ENCODE measurements around the gene SUFU. TPM values are rescaled to one million over a fixed set of nuclear protein-coding genes. Genes with fewer than 3 reads are reported as not detected.
A peak's percentile ranks its signal among the peaks of the same experiment; 100 is the strongest.

Gene SUFU
- total and polyA plus RNA-seq, 2 of the 13 experiments (the other 11 are each of a cell fraction or from before 2014, with no cell fraction given), result 2.9 to 5.5 TPM

- 97% methylated on average over 11 of the region's 12 CpGs for WGBS (ENCODE audit: low lambda C conversion rate)
- H3K4me1 ChIP-seq (ENCODE audit: insufficient read depth, low read length), result peaks cover 36% of the 10 kb centered on the region
- H3K4me3 ChIP-seq (replicated peaks in 1 of 3; ENCODE audit: insufficient read depth in 1 of 3, low read depth in 2 of 3, low read length in 3 of 3), result no peak overlapping the region
- BruUV-seq (replicated peaks), result no TSS peak
- DNase-seq (ENCODE audit: low spot score) (no peak), ATAC-seq (no peak), FAIRE-seq (no peak)
- no peak overlapping the region for H2AFZ ChIP-seq (ENCODE audit: low read length)
- in situ Hi-C loops (cut with HindIII; ENCODE audit: extremely low pct_ligation_motif_present, low pct_unique_long_range_greater_than_20kb) (no loop called here), intact Hi-C loops (cut with micrococcal nuclease; ENCODE audit: unreplicated experiment) (no loop called here)
- H3K36me3 ChIP-seq (replicated peaks in 1 of 2; ENCODE audit: control insufficient read depth in 1 of 2, insufficient read depth in 2 of 2, low read length in 2 of 2), result peaks cover 51 to 82% of the 10 kb centered on the region in 2 experiments
- no peak overlapping the region for H3K27ac ChIP-seq (ENCODE audit: extremely low read length, insufficient read depth, low read length)
- ChIA-PET POLR2A (interaction anchor here (1.3 to 1.4 kb wide), 2 partner anchors 9 to 10 kb away, joined by 3 to 5 read pairs; no protein-coding TSS in a partner anchor), CTCF (ENCODE audit: low intra/inter-chr PET ratio, low total read pairs) (no interaction called here)
- H3K27me3 ChIP-seq (ENCODE audit: control insufficient read depth in 1 of 2, insufficient read depth in 2 of 2, low read length in 2 of 2), result no peaks in the 10 kb centered on the region
- TF ChIP-seq ZNF629 (CRISPR knock-in tag; conservative IDR thresholded peaks at IDR 0.05), result peak; percentile 59
- peak; percentile 71 for TF ChIP-seq RBM22 (optimal IDR thresholded peaks at IDR 0.05; ENCODE audit: low read length)
- no peak for TF ChIP-seq ZNF549 (CRISPR knock-in tag; IDR thresholded peaks at IDR 0.05)
- peaks cover 79% of the 10 kb centered on the region for H4K20me1 ChIP-seq (ENCODE audit: insufficient read depth, low read length)
- peaks cover 57% of the 10 kb centered on the region for H3K79me2 ChIP-seq (ENCODE audit: insufficient read depth, low read length)
- no peaks in the 10 kb centered on the region for H3K9me3 ChIP-seq (ENCODE audit: low read length)
- no peak overlapping the region for H3K4me2 ChIP-seq (ENCODE audit: low read depth, low read length)
- no peak overlapping the region for H3K9ac ChIP-seq (ENCODE audit: insufficient read depth, low read depth, low read length)
Observed at GRCh38 chr10:102652170-102652916, 148.6 kb downstream of the SUFU start.

- Histone ChIP-seq H3K4me3 (replicated peaks in 1 of 3; ENCODE audit: insufficient read depth in 1 of 3, low read depth in 2 of 3, low read length in 3 of 3) (no peak overlapping the region), H3K36me3 (replicated peaks in 1 of 2; ENCODE audit: control insufficient read depth in 1 of 2, insufficient read depth in 2 of 2, low read length in 2 of 2) (peaks cover 48 to 75% of the 10 kb centered on the region in 2 experiments), H3K4me1 (ENCODE audit: insufficient read depth, low read length) (peaks cover 36% of the 10 kb centered on the region), H3K9ac (ENCODE audit: insufficient read depth, low read depth, low read length) (no peak overlapping the region), H3K27ac (ENCODE audit: extremely low read length, insufficient read depth, low read length) (no peak overlapping the region), H3K27me3 (ENCODE audit: control insufficient read depth in 1 of 2, insufficient read depth in 2 of 2, low read length in 2 of 2) (no peaks in the 10 kb centered on the region), H2AFZ (ENCODE audit: low read length) (no peak overlapping the region), H4K20me1 (ENCODE audit: insufficient read depth, low read length) (peaks cover 72% of the 10 kb centered on the region), H3K9me3 (ENCODE audit: low read length) (no peaks in the 10 kb centered on the region), H3K4me2 (ENCODE audit: low read depth, low read length) (no peak overlapping the region), H3K79me2 (ENCODE audit: insufficient read depth, low read length) (peaks cover 49% of the 10 kb centered on the region)
- ATAC-seq (no peak), FAIRE-seq (no peak), DNase-seq (ENCODE audit: low spot score) (no peak)
- no TSS peak for BruUV-seq (replicated peaks)
- ChIA-PET CTCF (ENCODE audit: low intra/inter-chr PET ratio, low total read pairs) (no interaction called here), POLR2A (interaction anchor here (4.0 kb wide), 1 partner anchor 7 kb away, joined by 23 read pairs; no protein-coding TSS in a partner anchor)
- in situ Hi-C loops (cut with HindIII; ENCODE audit: extremely low pct_ligation_motif_present, low pct_unique_long_range_greater_than_20kb), result no loop called here
- intact Hi-C loops (cut with micrococcal nuclease; ENCODE audit: unreplicated experiment), result no loop called here
- 94% methylated on average over 1 of the region's 1 CpG for WGBS (ENCODE audit: low lambda C conversion rate)
- TF ChIP-seq PHB2 (IDR thresholded peaks at IDR 0.05; ENCODE audit: partially characterized antibody) (no peak), MLXIP (CRISPR knock-in tag; IDR thresholded peaks at IDR 0.05; ENCODE audit: borderline replicate concordance) (no peak), ZNF275 (CRISPR knock-in tag; IDR thresholded peaks at IDR 0.05; ENCODE audit: borderline replicate concordance) (no peak), NFE2L1 (CRISPR knock-in tag; IDR thresholded peaks at IDR 0.05; ENCODE audit: borderline replicate concordance) (no peak), DNMT1 (CRISPR knock-in tag; IDR thresholded peaks at IDR 0.05) (no peak), MTF2 (CRISPR knock-in tag; IDR thresholded peaks at IDR 0.05; ENCODE audit: borderline replicate concordance) (no peak), SRF (IDR thresholded peaks at IDR 0.05; ENCODE audit: low read depth, low read length) (no peak), NFE2L2 (IDR thresholded peaks at IDR 0.05; ENCODE audit: low read length) (no peak), ZNF451 (CRISPR knock-in tag; IDR thresholded peaks at IDR 0.05) (no peak), ZNF737 (CRISPR knock-in tag; IDR thresholded peaks at IDR 0.05; ENCODE audit: borderline replicate concordance) (no peak)
Observed at GRCh38 chr10:102653060-102653459, 149.3 kb downstream of the SUFU start.

Measured in HepG2 (cell line).